ENCODE measurements around the gene LDB2. TPM values are rescaled to one million over a fixed set of nuclear protein-coding genes. Genes with fewer than 3 reads are reported as not detected.

The LDB2 gene
- total RNA-seq, 2 donors from 2014 or later = not detected

DNA sequence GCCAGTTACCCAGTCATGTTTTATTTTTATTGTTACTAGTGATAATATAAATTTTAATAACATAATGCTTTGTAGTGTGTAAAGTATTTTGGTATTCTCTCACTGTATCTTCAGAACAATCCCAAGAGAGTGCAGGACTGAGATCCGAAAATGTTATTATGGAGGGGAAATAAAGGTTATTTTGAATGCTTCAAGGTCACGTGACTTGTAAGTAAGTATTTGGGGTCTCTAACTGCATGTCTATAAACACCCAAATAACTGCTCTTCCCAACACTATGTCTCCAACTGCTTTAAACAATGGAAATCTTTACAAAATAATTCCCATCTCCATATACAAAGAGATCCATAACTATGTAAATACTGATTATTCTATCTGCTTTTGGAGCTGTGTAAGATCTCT, 302.2 kb downstream of the LDB2 start:
- no peak overlapping the region for H3K4me3 Mint-ChIP-seq
- no peak overlapping the region for H3K27ac Mint-ChIP-seq
- no peak for ATAC-seq (replicated peaks)
- no peaks in the 10 kb centered on the region for H3K4me1 Mint-ChIP-seq
- no peaks in the 10 kb centered on the region for H3K36me3 Mint-ChIP-seq (ENCODE audit: low read depth)
- H3K27me3 Mint-ChIP-seq = no peaks in the 10 kb centered on the region
- no peaks in the 10 kb centered on the region for H3K9me3 Mint-ChIP-seq

DNA sequence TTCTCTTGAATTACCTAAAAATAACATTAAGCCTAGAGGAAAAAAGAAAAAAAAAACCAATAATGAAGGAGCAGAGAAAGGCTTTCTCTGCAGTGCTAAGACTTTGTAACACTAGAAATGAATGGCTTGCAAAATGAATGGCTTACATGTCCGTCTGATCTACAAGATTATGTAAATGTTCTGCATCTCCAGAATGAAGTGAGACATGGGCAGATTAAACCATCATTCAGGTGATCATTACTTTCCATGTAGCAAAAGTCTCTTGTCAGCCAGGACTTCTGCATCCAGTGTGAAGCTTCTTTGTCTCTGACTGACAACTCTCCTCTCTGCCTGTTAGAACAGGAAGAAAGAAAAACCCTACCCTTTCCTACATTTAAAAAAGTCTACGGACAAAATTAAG, 304.3 kb downstream of the LDB2 start:
- Mint-ChIP-seq H3K4me1 (no peaks in the 10 kb centered on the region), H3K27me3 (no peaks in the 10 kb centered on the region), H3K4me3 (no peak overlapping the region), H3K9me3 (no peaks in the 10 kb centered on the region), H3K36me3 (ENCODE audit: low read depth) (no peaks in the 10 kb centered on the region), H3K27ac (no peak overlapping the region)
- no peak for ATAC-seq (replicated peaks)

DNA sequence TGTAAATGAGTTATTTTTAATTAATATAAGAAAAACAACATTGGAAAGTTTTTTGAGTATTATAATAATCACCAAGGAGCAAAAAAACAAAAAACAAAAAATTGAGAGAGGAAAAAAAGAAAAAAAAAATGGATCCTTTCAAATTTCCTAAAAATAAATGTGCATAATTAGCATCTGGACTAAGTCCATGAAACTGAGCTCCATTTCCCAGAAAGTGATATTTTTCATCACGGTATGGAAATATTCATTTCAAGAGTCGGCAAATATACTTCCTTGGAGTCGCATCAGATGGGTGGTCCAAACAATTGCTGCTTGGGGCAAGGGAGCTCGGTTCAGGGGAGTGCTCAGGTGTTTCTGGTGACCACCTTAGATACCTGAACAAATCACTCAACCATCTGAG, 305.1 kb downstream of the LDB2 start:
- Mint-ChIP-seq H3K4me3 (no peak overlapping the region), H3K4me1 (no peaks in the 10 kb centered on the region), H3K27me3 (no peaks in the 10 kb centered on the region), H3K27ac (no peak overlapping the region), H3K9me3 (no peaks in the 10 kb centered on the region), H3K36me3 (ENCODE audit: low read depth) (no peaks in the 10 kb centered on the region)
- ATAC-seq (replicated peaks) = no peak

DNA sequence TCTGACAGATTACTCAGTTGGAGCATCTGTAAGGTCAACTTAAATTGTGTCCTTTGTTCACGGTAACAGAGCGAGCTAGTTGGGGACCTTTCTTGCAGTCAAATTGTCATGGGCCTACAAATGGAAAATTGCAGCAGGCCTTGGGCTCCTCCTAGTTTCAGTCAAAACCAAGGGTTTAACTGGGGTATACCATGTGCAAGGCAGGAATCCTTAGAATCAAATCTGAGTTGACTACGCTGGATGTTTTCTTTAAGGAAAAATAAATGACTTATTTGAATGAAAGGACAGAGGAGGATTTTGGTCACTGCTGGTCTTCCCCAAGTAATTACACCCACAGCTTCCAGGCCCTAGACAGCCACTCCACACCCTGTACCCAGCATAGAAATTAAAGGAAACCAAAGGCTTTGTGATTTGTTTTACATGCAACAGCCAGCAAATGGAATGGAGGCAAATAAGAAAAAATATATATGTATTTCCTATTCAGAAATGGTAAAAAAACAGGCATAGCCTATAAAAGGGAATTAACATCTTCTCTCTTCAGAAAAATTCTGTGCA, 307.1 kb downstream of the LDB2 start:
- H3K27ac Mint-ChIP-seq = no peak overlapping the region
- H3K4me1 Mint-ChIP-seq = no peaks in the 10 kb centered on the region
- no peak overlapping the region for H3K4me3 Mint-ChIP-seq
- no peaks in the 10 kb centered on the region for H3K27me3 Mint-ChIP-seq
- no peak for ATAC-seq (replicated peaks)
- no peaks in the 10 kb centered on the region for H3K9me3 Mint-ChIP-seq
- H3K36me3 Mint-ChIP-seq (ENCODE audit: low read depth) = no peaks in the 10 kb centered on the region

DNA sequence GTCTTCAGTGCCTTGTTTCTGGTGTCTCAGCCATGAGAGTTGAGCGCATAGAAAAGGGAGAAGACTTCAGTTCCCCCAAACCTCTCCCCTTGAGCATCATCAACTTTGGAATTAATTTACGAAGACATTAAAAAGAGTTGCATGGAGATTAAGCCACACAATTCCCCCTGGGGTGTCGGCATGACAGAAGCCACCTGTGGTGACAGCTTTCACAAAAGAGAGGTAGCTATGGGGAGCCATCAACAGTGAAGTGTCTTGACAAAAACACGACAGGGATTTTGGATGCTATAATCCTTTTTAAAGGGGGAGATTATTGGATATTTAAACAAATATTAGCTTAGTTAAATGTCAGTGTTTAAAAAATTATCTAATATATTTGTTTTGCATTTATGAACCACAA, 307.6 kb downstream of the LDB2 start:
- H3K4me3 Mint-ChIP-seq = no peak overlapping the region
- H3K27me3 Mint-ChIP-seq = no peaks in the 10 kb centered on the region
- no peaks in the 10 kb centered on the region for H3K36me3 Mint-ChIP-seq (ENCODE audit: low read depth)
- H3K4me1 Mint-ChIP-seq = no peaks in the 10 kb centered on the region
- no peak for ATAC-seq (replicated peaks)
- H3K9me3 Mint-ChIP-seq = no peaks in the 10 kb centered on the region
- H3K27ac Mint-ChIP-seq = no peak overlapping the region

DNA sequence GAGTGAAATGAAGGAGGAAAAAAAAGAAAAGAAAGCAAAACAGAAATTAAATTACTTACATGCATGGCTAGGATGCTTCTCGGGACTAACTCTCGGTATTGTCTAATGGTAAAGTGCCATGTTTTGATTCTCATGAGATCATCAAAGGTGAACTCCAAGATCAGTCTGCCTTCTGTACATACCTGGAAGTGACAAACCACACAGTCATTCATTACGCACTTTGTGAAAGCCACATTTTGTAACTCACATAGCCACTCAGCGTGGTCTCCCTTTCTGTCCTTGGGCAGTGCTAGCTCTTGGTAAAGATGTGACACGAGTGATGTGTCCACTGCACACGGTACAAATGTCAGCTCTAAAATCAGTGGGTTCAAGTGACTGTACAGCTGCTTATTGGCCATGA, 309.8 kb downstream of the LDB2 start:
- Mint-ChIP-seq H3K27ac (no peak overlapping the region), H3K4me1 (no peaks in the 10 kb centered on the region), H3K36me3 (ENCODE audit: low read depth) (no peaks in the 10 kb centered on the region), H3K27me3 (no peaks in the 10 kb centered on the region), H3K4me3 (no peak overlapping the region), H3K9me3 (no peaks in the 10 kb centered on the region)
- ATAC-seq (replicated peaks) = no peak

DNA sequence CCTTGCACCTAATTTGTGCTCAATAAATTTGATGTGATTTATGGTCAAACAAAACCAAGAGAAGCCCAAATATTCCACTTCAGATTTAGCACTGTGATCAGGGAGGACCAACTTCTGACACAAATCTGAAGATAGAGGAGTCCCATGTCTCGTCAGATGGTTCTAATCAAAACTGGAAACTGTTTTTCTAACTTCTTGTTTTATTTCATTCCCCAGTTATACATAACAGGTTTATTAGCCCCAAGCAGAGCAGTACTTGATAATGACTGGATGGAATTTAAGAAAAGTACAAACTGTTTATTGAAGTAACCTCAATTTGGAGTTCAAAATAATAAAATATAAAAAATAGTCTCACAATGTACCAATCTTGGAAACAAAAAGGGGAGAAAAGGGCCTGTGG, 310.3 kb downstream of the LDB2 start:
- no peak for ATAC-seq (replicated peaks)
- H3K27me3 Mint-ChIP-seq = no peaks in the 10 kb centered on the region
- H3K27ac Mint-ChIP-seq = no peak overlapping the region
- no peaks in the 10 kb centered on the region for H3K4me1 Mint-ChIP-seq
- H3K36me3 Mint-ChIP-seq (ENCODE audit: low read depth) = no peaks in the 10 kb centered on the region
- no peak overlapping the region for H3K4me3 Mint-ChIP-seq
- H3K9me3 Mint-ChIP-seq = no peaks in the 10 kb centered on the region

DNA sequence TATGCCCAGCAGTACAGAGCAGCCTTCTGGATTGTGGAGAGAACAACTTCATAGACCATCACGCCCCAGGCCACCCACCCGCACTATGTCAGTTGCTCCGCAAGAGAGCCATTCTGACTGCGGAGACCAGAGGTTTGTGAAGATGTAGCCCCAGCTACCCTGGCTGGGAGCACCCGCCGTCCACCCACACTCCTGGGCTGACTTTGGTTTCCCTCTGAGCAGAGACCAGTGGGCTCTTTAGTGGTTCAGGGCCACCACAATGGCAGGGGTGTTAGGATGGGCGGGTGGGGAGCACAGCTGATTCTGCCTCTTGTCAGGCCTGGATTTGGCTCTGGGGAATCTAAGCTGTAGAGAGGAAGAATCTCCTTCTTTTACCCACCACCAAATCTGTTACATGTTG, 313.4 kb downstream of the LDB2 start:
- H3K27ac Mint-ChIP-seq = no peak overlapping the region
- no peaks in the 10 kb centered on the region for H3K27me3 Mint-ChIP-seq
- no peak for ATAC-seq (replicated peaks)

DNA sequence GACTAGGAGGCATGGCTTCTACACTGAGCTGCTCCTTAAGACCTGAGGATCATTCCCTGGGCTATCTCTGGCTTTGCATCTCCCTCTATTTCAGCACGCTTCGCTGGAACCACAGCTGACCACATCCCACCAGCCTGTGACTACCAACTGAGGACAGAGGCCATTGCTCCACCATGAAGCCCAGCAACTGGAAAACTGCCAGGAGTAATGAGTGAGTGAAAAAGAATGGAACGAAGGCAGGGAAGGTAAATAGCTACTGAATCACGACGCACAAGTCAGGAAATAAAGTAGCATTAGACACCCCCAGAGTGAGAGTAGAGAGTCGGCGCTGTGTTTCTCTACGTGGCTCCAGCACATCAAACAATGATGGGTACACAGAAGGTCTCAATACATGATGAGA, 314.7 kb downstream of the LDB2 start:
- ATAC-seq (replicated peaks) = no peak
- Mint-ChIP-seq H3K36me3 (ENCODE audit: low read depth) (no peaks in the 10 kb centered on the region), H3K27ac (no peak overlapping the region), H3K4me1 (no peaks in the 10 kb centered on the region), H3K9me3 (no peaks in the 10 kb centered on the region), H3K4me3 (no peak overlapping the region), H3K27me3 (no peaks in the 10 kb centered on the region)

More for the DNA sequence above, 313.4 kb downstream of the LDB2 start:
- H3K4me1 Mint-ChIP-seq = no peaks in the 10 kb centered on the region
- no peaks in the 10 kb centered on the region for H3K36me3 Mint-ChIP-seq (ENCODE audit: low read depth)
- H3K9me3 Mint-ChIP-seq = no peaks in the 10 kb centered on the region
- no peak overlapping the region for H3K4me3 Mint-ChIP-seq

DNA sequence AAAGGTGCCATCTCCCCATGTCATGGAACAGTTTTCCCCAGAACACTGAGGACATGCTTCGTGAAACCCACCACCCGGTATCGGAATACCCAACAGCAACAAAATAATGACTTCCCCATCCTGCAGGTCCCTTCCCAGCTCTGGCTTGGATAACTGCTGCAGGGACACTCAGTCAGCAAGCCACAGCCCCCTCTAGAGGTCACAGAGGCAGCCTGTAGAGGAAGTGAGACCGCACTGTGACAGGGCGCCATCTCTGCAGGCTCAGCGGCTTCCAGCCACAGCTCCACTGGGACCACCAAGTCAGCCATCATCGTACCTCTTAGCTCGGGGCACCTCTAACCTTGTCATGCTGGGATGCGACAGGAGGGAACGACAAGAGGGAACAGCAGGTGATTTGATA, 315.9 kb downstream of the LDB2 start:
- Mint-ChIP-seq H3K27me3 (no peaks in the 10 kb centered on the region), H3K27ac (no peak overlapping the region), H3K36me3 (ENCODE audit: low read depth) (no peaks in the 10 kb centered on the region), H3K9me3 (no peaks in the 10 kb centered on the region), H3K4me3 (no peak overlapping the region), H3K4me1 (no peaks in the 10 kb centered on the region)
- no peak for ATAC-seq (replicated peaks)

DNA sequence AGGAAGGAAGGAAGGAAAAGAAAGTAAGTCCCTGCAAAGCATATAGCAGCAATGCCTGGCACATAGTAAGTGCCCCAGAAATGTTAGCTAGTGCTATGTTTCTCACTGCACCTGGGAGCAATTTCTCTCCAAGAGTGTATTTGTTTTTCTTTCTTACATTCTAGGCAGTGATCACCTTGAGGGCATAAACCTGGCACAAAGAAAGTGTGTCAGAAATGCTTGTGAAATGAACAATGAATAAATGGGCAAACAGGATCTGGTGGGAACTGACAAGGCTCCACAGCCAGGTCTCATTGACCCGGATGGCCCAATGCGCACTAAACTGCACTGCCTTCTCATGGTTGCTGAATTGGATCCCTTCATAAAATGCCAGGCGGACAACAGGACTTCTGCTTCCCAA, 316.4 kb downstream of the LDB2 start:
- Mint-ChIP-seq H3K4me3 (no peak overlapping the region), H3K27ac (no peak overlapping the region), H3K27me3 (no peaks in the 10 kb centered on the region), H3K4me1 (no peaks in the 10 kb centered on the region), H3K36me3 (ENCODE audit: low read depth) (no peaks in the 10 kb centered on the region), H3K9me3 (no peaks in the 10 kb centered on the region)
- ATAC-seq (replicated peaks) = no peak

DNA sequence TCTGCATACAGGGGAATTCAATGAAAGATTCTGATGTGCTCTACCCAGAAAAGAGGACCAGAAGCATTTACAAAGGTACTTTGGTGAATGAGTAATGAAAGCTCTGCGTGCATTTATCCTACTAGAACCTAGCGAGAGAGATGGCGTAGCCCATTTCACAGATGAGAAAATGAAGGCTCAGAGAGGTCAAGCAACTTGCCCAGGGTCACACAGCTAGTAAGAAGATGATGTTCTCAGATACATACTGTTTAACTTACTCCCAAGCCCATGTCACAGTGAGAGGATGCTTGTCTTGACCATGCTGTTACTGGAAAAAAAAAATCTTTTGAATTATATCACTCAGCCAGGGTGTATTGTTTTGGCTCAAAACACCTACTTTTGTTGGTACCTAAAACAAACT, 317.3 kb downstream of the LDB2 start:
- H3K4me3 Mint-ChIP-seq = no peak overlapping the region
- ATAC-seq (replicated peaks) = no peak
- H3K4me1 Mint-ChIP-seq = no peaks in the 10 kb centered on the region
- H3K36me3 Mint-ChIP-seq (ENCODE audit: low read depth) = no peaks in the 10 kb centered on the region
- no peaks in the 10 kb centered on the region for H3K27me3 Mint-ChIP-seq
- H3K27ac Mint-ChIP-seq = no peak overlapping the region
- no peaks in the 10 kb centered on the region for H3K9me3 Mint-ChIP-seq

DNA sequence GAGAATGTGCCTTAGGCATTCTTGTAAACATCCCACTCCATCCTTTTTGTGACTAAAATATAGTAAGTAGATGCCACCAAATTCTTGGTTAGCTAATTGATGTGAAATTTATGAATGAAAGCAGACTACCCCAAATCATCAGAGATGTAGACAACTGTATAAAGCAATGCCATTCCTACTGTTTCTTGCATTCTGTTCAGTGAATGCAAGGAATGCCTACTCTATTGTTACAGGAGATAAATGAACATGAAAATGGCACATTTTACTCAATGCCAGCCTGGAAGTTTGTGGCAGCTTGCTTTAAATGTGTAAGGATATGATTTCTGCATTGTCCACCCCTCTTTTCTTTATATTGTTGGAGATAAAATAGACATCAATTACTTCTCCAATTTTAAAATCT, 317.9 kb downstream of the LDB2 start:
- Mint-ChIP-seq H3K36me3 (ENCODE audit: low read depth) (no peaks in the 10 kb centered on the region), H3K27ac (no peak overlapping the region), H3K4me1 (no peaks in the 10 kb centered on the region), H3K9me3 (no peaks in the 10 kb centered on the region), H3K4me3 (no peak overlapping the region), H3K27me3 (no peaks in the 10 kb centered on the region)
- no peak for ATAC-seq (replicated peaks)

DNA sequence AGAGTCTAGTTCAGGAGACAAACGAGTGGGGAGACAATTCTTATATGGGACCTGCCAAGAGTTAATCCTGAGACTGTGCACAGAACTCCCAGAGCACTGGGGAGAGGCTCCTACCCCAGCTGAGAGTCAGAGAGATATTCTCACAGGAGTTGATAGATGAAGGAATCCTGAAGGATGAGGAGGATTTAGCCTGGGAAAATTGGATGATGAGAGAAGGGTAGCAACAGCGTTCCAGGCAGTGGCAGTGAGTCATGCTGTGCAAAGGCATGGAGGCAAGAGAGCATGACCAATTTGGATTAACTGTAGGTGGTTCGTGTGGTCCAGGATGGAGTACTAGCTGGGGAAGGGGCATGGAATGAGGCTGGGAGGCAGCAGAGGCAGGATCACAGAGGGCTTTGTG, 318.6 kb downstream of the LDB2 start:
- no peaks in the 10 kb centered on the region for H3K36me3 Mint-ChIP-seq (ENCODE audit: low read depth)
- no peaks in the 10 kb centered on the region for H3K9me3 Mint-ChIP-seq
- H3K4me1 Mint-ChIP-seq = no peaks in the 10 kb centered on the region
- no peak for ATAC-seq (replicated peaks)
- H3K4me3 Mint-ChIP-seq = no peak overlapping the region
- H3K27me3 Mint-ChIP-seq = no peaks in the 10 kb centered on the region
- H3K27ac Mint-ChIP-seq = no peak overlapping the region

DNA sequence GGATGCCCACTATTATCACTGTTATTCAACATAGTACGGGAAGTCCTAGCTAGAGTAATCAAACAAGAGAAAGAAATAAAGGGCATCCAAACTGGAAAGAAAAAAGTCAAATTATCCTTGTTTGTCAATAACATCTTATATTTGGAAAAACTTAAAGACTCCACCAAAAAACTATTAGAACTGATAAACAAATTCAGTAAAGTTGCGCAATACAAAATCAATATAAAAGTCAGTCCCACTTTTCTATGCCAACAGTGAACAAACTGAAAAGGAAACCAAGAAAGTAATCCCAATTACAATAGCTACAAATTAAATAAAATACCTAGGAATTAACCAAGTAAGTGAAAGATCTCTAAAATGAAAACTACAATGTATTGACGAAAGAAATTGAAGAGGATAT, 321.3 kb downstream of the LDB2 start:
- Mint-ChIP-seq H3K9me3 (no peaks in the 10 kb centered on the region), H3K36me3 (ENCODE audit: low read depth) (no peaks in the 10 kb centered on the region), H3K4me3 (no peak overlapping the region), H3K4me1 (no peaks in the 10 kb centered on the region), H3K27ac (no peak overlapping the region), H3K27me3 (no peaks in the 10 kb centered on the region)
- no peak for ATAC-seq (replicated peaks)

DNA sequence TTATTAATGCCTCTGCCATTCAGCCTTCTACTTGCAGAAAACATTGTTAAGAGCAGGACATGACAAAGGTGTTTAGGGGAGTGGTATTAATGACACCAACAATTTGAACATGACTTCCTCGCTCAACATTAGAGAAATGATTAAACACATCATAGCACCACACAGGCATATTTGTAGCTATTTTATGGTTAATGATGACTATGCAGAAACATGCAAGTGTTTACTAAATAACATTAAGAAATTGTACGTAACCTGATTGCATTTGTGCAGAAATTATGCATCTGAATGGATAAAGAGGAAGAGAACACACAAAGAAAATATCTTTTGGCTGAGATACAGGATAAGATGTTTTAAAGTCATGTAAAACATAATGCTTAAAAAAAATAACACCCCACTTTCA, 323.5 kb downstream of the LDB2 start:
- Mint-ChIP-seq H3K27ac (no peak overlapping the region), H3K36me3 (ENCODE audit: low read depth) (no peaks in the 10 kb centered on the region), H3K9me3 (no peaks in the 10 kb centered on the region), H3K4me3 (no peak overlapping the region), H3K4me1 (no peaks in the 10 kb centered on the region), H3K27me3 (no peaks in the 10 kb centered on the region)
- ATAC-seq (replicated peaks) = no peak

All from activated T-helper 17 cell treated with anti-CD3 and anti-CD28 coated beads, Interleukin-2, amount 50 U/mL, for 72 hours (primary cell).